ENCODE data around the gene FTO.

DNA sequence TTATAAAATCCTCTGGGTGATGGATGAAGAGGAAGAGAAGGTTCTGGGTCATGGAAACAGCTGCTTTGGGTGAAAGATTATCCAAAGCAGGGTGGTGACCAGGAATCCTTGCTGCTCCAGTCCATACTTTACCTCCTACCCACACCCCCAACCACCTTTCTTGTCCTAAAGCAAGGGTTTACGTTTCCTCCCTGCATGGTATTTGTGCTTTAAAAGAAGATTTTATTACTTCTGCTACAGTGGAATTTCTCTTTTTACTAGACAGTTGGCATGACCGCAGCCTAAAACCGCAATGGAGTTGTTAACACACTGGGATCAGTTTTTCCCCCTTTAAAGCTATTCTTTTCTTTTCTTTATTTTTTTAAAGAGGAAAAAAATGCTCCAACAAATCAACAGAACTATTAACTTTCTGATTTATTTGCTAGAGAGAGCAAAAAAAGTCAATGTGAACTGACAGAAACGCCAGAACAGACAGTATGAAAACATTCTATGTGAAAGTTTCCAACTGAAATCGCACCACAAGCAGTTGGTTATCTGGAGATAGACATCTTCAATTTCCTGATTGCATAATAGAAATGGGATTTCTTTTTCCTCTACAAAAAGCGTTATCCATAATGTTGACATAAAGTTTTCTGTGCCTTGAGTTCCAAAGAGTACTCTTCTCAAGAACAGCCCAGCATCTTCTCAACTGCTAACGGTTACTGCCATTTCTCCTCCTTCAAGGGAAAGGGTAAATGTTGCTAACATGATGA lies 346.7 kb downstream of the FTO start:
- TF ChIP-seq BHLHE40 (IDR thresholded peaks at IDR 0.05; ENCODE audit: low read length) (no peak), POLR2A (IDR thresholded peaks at IDR 0.05; ENCODE audit: insufficient read depth in 1 of 2, low read depth in 2 of 2, low read length in 2 of 2) (no peak), CTCF (CRISPR knock-in tag; IDR thresholded peaks at IDR 0.05) (no peak)
